Breast epithelium (tissue), 4 donors: ENCODE measurements around the gene DBN1. TPM values are rescaled to one million over a fixed set of nuclear protein-coding genes. Genes with fewer than 3 reads are reported as not detected.

Source experiments
- DNase-seq, 2 donors: peaks; one replicate each; pipeline ENCODE4 v3.0.0-alpha.2; 2019; ENCODE audit warnings: low spot score in 2 of 2
- H3K27ac ChIP-seq, 2 donors: fragments of 200-600 bp; sonication (generic) in 1 of 2; one replicate each; pipeline ENCODE4 v1.5.1; 2016 to 2019; ENCODE audit warnings: mild to moderate bottlenecking in 1 of 2
- H3K27me3 ChIP-seq, 2 donors: fragments of 200-600 bp; sonication (generic) in 1 of 2; one replicate each; pipeline versions ENCODE4 v1.5.1 to v1.6.0; 2017 to 2019; ENCODE audit warnings: control low read depth in 1 of 2, mild to moderate bottlenecking in 1 of 2
- H3K36me3 ChIP-seq: fragments of 200-600 bp; one replicate; pipeline ENCODE4 v1.5.1; 2019
- H3K4me1 ChIP-seq, 2 donors: fragments of 200-600 bp; sonication (generic); one replicate each; pipeline ENCODE4 v1.5.1; 2016 to 2019; ENCODE audit warnings: control low read depth in 1 of 2
- H3K4me3 ChIP-seq, 3 donors: fragments of 200-600 bp; sonication (generic); 1 replicate in 2 of 3; 2 replicates in 1 of 3; pipeline ENCODE4 v1.5.1; 2016 to 2019; ENCODE audit warnings: mild to moderate bottlenecking in 3 of 3, moderate library complexity in 2 of 3
- H3K9me3 ChIP-seq, 2 donors: fragments of 200-600 bp; sonication (generic) in 1 of 2; one replicate each; pipeline ENCODE4 v1.5.1; 2016 to 2019; ENCODE audit warnings: control low read depth in 1 of 2
- CTCF ChIP-seq, 3 donors: fragments of 450-650 bp; IDR thresholded peaks; one replicate each; pipeline ENCODE4 v1.5.1; 2016 to 2017; ENCODE audit warnings: antibody characterized with exemption in 3 of 3, mild to moderate bottlenecking in 3 of 3, moderate library complexity in 3 of 3
- POLR2A ChIP-seq: fragments of 450-650 bp; IDR thresholded peaks from one replicate; pipeline ENCODE4 v1.6.1; 2016; ENCODE audit warnings: antibody characterized with exemption, mild to moderate bottlenecking, moderate library complexity
- POLR2AphosphoS5 ChIP-seq, 3 donors: sonication (generic); formaldehyde crosslinking; IDR thresholded peaks; one replicate each; pipeline ENCODE4 v1.6.1; 2017; ENCODE audit warnings: antibody characterized with exemption in 3 of 3
- intact Hi-C: fragments of 100-400 bp; cut with DNase I; formaldehyde crosslinking; loops from one replicate; pipeline ENCODE4 v1.15.1; 2023; ENCODE audit warnings: low total_unique reads
- total RNA-seq, 3 donors: library from RNA; depleted of rRNA; stranded (reverse); fragments of >200 nt; gene quantifications; one replicate each; pipeline ENCODE4 v1.1.0, GENCODE V29; 2016

Gene DBN1
- total RNA-seq, 3 donors from 2014 or later, result 30.7 to 94.6 (median 61.3) TPM

GRCh38 chr5:177502886-177503285 is 29.5 kb upstream of the DBN1 start:
- no peak for TF ChIP-seq CTCF (IDR thresholded peaks at IDR 0.05)
- no peak for TF ChIP-seq POLR2A
- TF ChIP-seq POLR2AphosphoS5 (IDR thresholded peaks at IDR 0.05), result no peak
- Histone ChIP-seq H3K27ac (no peak overlapping the region), H3K4me1 (no peaks in the 10 kb centered on the region), H3K4me3 (peak overlapping the region in 1 of 3 donors; percentile 29), H3K36me3 (no peaks in the 10 kb centered on the region), H3K27me3 (no peaks in the 10 kb centered on the region), H3K9me3 (no peaks in the 10 kb centered on the region)
- intact Hi-C loops, result loop anchor here (5.0 kb wide), 1 partner anchor 101 kb away; the partner anchor contains the start of gene PFN3
- no peak for DNase-seq

- Histone ChIP-seq H3K4me3 (no peak overlapping the region), H3K27ac (no peak overlapping the region), H3K27me3 (no peaks in the 10 kb centered on the region), H3K36me3 (no peaks in the 10 kb centered on the region), H3K9me3 (no peaks in the 10 kb centered on the region), H3K4me1 (no peaks in the 10 kb centered on the region)
- DNase-seq, result no peak
- intact Hi-C loops, result loop anchor here (5.0 kb wide), 1 partner anchor 100 kb away; the partner anchor contains the start of gene PFN3
- TF ChIP-seq CTCF (IDR thresholded peaks at IDR 0.05) (no peak), POLR2A (no peak), POLR2AphosphoS5 (IDR thresholded peaks at IDR 0.05) (no peak)
Measured at GRCh38 chr5:177501874-177502678, 28.6 kb upstream of the DBN1 start.

GRCh38 chr5:177500685-177501522 is 27.5 kb upstream of the DBN1 start:
- H3K36me3 ChIP-seq, result no peaks in the 10 kb centered on the region
- no peak overlapping the region for H3K27ac ChIP-seq
- no peaks in the 10 kb centered on the region for H3K9me3 ChIP-seq
- peaks cover 0 to 4% of the 10 kb centered on the region in 2 donors for H3K4me1 ChIP-seq
- TF ChIP-seq CTCF (IDR thresholded peaks at IDR 0.05) (peak; percentile 60 to 88 (median 87)), POLR2AphosphoS5 (IDR thresholded peaks at IDR 0.05) (no peak)
- DNase-seq, result peak; percentile 78 to 86
- no peaks in the 10 kb centered on the region for H3K27me3 ChIP-seq
- intact Hi-C loops, result loop anchor here (5.0 kb wide), 1 partner anchor 99 kb away; the partner anchor contains the start of gene PFN3
- no peak overlapping the region for H3K4me3 ChIP-seq

- DNase-seq, result no peak
- TF ChIP-seq POLR2A, result no peak
- no peak for TF ChIP-seq CTCF (IDR thresholded peaks at IDR 0.05)
- TF ChIP-seq POLR2AphosphoS5 (IDR thresholded peaks at IDR 0.05), result no peak
- intact Hi-C loops, result loop anchor here (5.0 kb wide), 1 partner anchor 98 kb away; the partner anchor contains the start of gene PFN3
- no peak overlapping the region for H3K4me3 ChIP-seq
- H3K27me3 ChIP-seq, result no peaks in the 10 kb centered on the region
- peaks cover 0 to 5% of the 10 kb centered on the region in 2 donors for H3K4me1 ChIP-seq
- H3K27ac ChIP-seq, result no peak overlapping the region
- no peaks in the 10 kb centered on the region for H3K9me3 ChIP-seq
- no peaks in the 10 kb centered on the region for H3K36me3 ChIP-seq
Measured at GRCh38 chr5:177499842-177500241, 26.4 kb upstream of the DBN1 start.
